D341Med (cell line): ENCODE data around the gene LGALS9C.
"Not testable (repeated sequence)": the region's sequence is repeated elsewhere in the genome, so short reads cannot be mapped to it uniquely, and the experiment has no call there.

ENCODE experiments used
- DNase-seq: peaks from one replicate; pipeline ENCODE4 v3.0.0; 2012; ENCODE audit warnings: low spot score

Gene LGALS9C

GRCh38 chr17:18476508-18477308 lies at the start of gene LGALS9C:
Gene LGALS9C, plus strand, starts transcription at chr17:18476789. Its CDS starts 66 bp downstream, at chr17:18476855.
- DNase-seq, result not testable (repeated sequence)

GRCh38 chr17:18432206-18432605 lies 44.4 kb upstream of the LGALS9C start:
- DNase-seq, result not testable (repeated sequence)

GRCh38 chr17:18439465-18439870 lies 37.1 kb upstream of the LGALS9C start:
- not testable (repeated sequence) for DNase-seq

- not testable (repeated sequence) for DNase-seq
Observed at GRCh38 chr17:18442093-18442492, 34.5 kb upstream of the LGALS9C start.

- not testable (repeated sequence) for DNase-seq
Observed at GRCh38 chr17:18442532-18442931, 34.1 kb upstream of the LGALS9C start.

- DNase-seq, result not testable (repeated sequence)
Observed at GRCh38 chr17:18447476-18448205, 28.9 kb upstream of the LGALS9C start.

- not testable (repeated sequence) for DNase-seq
Observed at GRCh38 chr17:18448311-18448710, 28.3 kb upstream of the LGALS9C start.

- DNase-seq, result not testable (repeated sequence)
Observed at GRCh38 chr17:18449833-18450232, 26.8 kb upstream of the LGALS9C start.

- not testable (repeated sequence) for DNase-seq
Observed at GRCh38 chr17:18450998-18451397, 25.6 kb upstream of the LGALS9C start.

- not testable (repeated sequence) for DNase-seq
Observed at GRCh38 chr17:18451969-18452368, 24.6 kb upstream of the LGALS9C start.

- DNase-seq, result not testable (repeated sequence)
Observed at GRCh38 chr17:18459035-18459434, 17.6 kb upstream of the LGALS9C start.

GRCh38 chr17:18463831-18464502 lies 12.6 kb upstream of the LGALS9C start:
- not testable (repeated sequence) for DNase-seq

GRCh38 chr17:18466250-18466983 lies 10.2 kb upstream of the LGALS9C start:
- DNase-seq, result not testable (repeated sequence)

- DNase-seq, result not testable (repeated sequence)
Observed at GRCh38 chr17:18467001-18467400, 9.6 kb upstream of the LGALS9C start.

- DNase-seq, result not testable (repeated sequence)
Observed at GRCh38 chr17:18468472-18469171, 8.0 kb upstream of the LGALS9C start.

- DNase-seq, result not testable (repeated sequence)
Observed at GRCh38 chr17:18469837-18470236, 6.8 kb upstream of the LGALS9C start.

GRCh38 chr17:18470345-18470930 lies 6.2 kb upstream of the LGALS9C start:
- DNase-seq, result not testable (repeated sequence)

- DNase-seq, result not testable (repeated sequence)
Observed at GRCh38 chr17:18473967-18474366, 2.6 kb upstream of the LGALS9C start.

GRCh38 chr17:18474754-18475153 lies 1.8 kb upstream of the LGALS9C start:
- DNase-seq, result not testable (repeated sequence)

- DNase-seq, result not testable (repeated sequence)
Observed at GRCh38 chr17:18477367-18477766, 778 bp downstream of the LGALS9C start.

- DNase-seq, result not testable (repeated sequence)
Observed at GRCh38 chr17:18478362-18478761, 1.8 kb downstream of the LGALS9C start.
